Panc1 (cell line): ENCODE results near the gene KNDC1. TPM values are rescaled to one million over a fixed set of nuclear protein-coding genes. Genes with fewer than 3 reads are reported as not detected.

Source experiments
- ATAC-seq: fragments of 200-7000 bp; cut with Tn5 transposase; 2 replicates; pipeline ENCODE4 v1.9.1; 2020; ENCODE audit warnings: mild to moderate bottlenecking, moderate library complexity
- BruUV-seq: library from RNA; stranded (reverse); fragments of 400-500 nt; replicated peaks from 2 replicates; lab custom pipeline; 2021; lab: Mats Ljungman, UMichigan
- CTCF ChIA-PET: fragments of 300-600 bp; sonication (Branson Sonifier 250); formaldehyde crosslinking; loops from one replicate; lab custom pipeline; 2022; ENCODE audit warnings: antibody characterized with exemption; lab: Charles Lee
- POLR2A ChIA-PET: fragments of 300-600 bp; sonication (Branson Sonifier 250); formaldehyde crosslinking; loops from one replicate; lab custom pipeline; 2022; ENCODE audit warnings: antibody characterized with exemption; lab: Charles Lee
- DNase-seq: peaks from one replicate; pipeline ENCODE4 v3.0.0-alpha.2; 2010; ENCODE audit warnings: low read depth, low spot score
- H3K27ac ChIP-seq: 2 replicates; pipeline ENCODE4 v1.5.1; 2011; ENCODE audit warnings: mild to moderate bottlenecking, low read length, inconsistent platforms
- H3K27me3 ChIP-seq: fragments of 200-500 bp; sonication (Bioruptor generic); 2 replicates; pipeline ENCODE4 v1.6.0; 2014; ENCODE audit warnings: low read length, inconsistent platforms; ENCODE audit not compliant: control insufficient read depth, insufficient read depth
- H3K36me3 ChIP-seq: fragments of 200-500 bp; sonication (Bioruptor generic); 2 replicates; pipeline ENCODE4 v1.5.1; 2014; ENCODE audit warnings: inconsistent platforms, mild to moderate bottlenecking, low read length, moderate library complexity; ENCODE audit not compliant: control insufficient read depth, insufficient read depth
- H3K4me1 ChIP-seq: 2 replicates; pipeline ENCODE4 v1.5.1; 2011; ENCODE audit warnings: inconsistent platforms, mild to moderate bottlenecking, low read length, moderate library complexity; ENCODE audit not compliant: control insufficient read depth, insufficient read depth
- H3K4me3 ChIP-seq, 2 experiments: 2 replicates each; pipeline ENCODE4 v1.5.1; 2011 to 2012; ENCODE audit warnings: low read depth in 2 of 2, low read length in 2 of 2, mild to moderate bottlenecking in 2 of 2, inconsistent platforms in 1 of 2, moderate library complexity in 1 of 2
- H3K9me3 ChIP-seq: fragments of 200-500 bp; sonication (Bioruptor generic); 2 replicates; pipeline ENCODE4 v1.5.1; 2014; ENCODE audit warnings: low read depth, mild to moderate bottlenecking, inconsistent platforms, low read length, moderate library complexity; ENCODE audit not compliant: control insufficient read depth, insufficient read depth
- POLR2AphosphoS5 ChIP-seq: IDR thresholded peaks from 2 replicates; pipeline ENCODE4 v1.6.1; 2012; ENCODE audit warnings: mild to moderate bottlenecking, low read depth, low read length, moderate library complexity
- REST ChIP-seq, 2 experiments: IDR thresholded peaks; 2 replicates each; pipeline ENCODE4 v1.6.1; 2011 to 2012; ENCODE audit warnings: low read depth in 2 of 2, control low read depth in 1 of 2, low read length in 1 of 2, mild to moderate bottlenecking in 1 of 2, moderate library complexity in 1 of 2; ENCODE audit not compliant: insufficient read depth in 1 of 2
- SIN3A ChIP-seq: IDR thresholded peaks from 2 replicates; pipeline ENCODE4 v1.6.1; 2012; ENCODE audit warnings: low read depth, mild to moderate bottlenecking, low read length, moderate library complexity, borderline replicate concordance; ENCODE audit not compliant: insufficient read depth
- TCF7L2 ChIP-seq: IDR thresholded peaks from 2 replicates; pipeline ENCODE4 v1.6.1; 2011; ENCODE audit warnings: mild to moderate bottlenecking, low read depth, low read length, inconsistent platforms
- in situ Hi-C: cut with HindIII; loops from 2 replicates; pipeline ENCODE4 v1.10.0; 2016; ENCODE audit warnings: low sequenced_read_pairs, low pct_unique_long_range_greater_than_20kb
- intact Hi-C: fragments of 100-400 bp; cut with micrococcal nuclease; formaldehyde crosslinking; loops from one replicate; pipeline ENCODE4 v1.10.0; 2022; ENCODE audit not compliant: unreplicated experiment
- total RNA-seq: library from RNA; stranded (reverse); gene quantifications from one replicate; pipeline ENCODE4 v1.2.1, GENCODE V29; 2021; ENCODE audit not compliant: unreplicated experiment
- TF ChIP-seq, protein P1 (sequence below): fragments of 450-650 bp; IDR thresholded peaks from 2 replicates; pipeline ENCODE4 v1.5.1; 2017; ENCODE audit warnings: mild to moderate bottlenecking

KNDC1 gene
- total RNA-seq, 1 experiment from 2014 or later = 2.6 TPM

DNA sequence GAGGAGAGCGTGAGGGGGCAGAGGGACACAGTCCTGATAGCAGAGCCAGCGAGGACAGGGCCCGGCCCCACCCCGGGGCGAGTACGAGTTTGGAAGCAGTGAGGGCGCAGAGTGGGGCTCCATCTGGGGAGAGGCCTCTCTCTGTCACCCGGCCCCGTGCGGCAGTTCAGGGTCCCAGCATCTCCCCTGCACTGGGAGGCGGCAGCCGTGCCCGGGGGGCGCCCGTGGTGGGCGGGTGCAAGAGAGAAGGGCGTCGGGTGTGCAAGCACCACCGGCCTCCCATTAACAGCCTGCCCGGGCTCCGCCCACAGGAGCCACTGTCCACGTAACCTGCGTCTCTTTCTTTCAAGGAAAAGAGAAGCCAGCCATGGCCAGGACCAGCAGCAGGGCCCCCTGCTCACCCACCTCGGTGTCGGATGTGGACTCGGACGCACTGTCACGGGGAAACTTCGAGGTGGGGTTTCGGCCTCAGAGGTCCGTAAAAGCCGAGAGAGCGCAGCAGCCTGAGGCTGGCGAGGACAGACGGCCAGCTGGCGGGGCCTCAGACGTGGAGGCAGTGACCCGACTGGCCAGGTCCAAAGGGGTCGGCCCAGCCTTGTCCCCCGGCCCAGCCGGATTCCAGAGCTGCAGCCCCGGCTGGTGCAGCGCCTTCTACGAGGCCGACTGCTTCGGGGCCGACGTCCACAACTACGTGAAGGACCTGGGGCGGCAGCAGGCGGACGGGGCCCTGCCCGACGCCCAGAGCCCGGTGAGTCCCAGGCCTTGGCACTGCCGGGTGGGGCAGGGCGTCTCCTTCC, 41.3 kb downstream of the KNDC1 start:
- intact Hi-C loops = no loop called here
- no peaks in the 10 kb centered on the region for H3K36me3 ChIP-seq
- no peak for TF ChIP-seq POLR2AphosphoS5
- no peak for TF ChIP-seq REST (IDR thresholded peaks at IDR 0.05; ENCODE audit: insufficient read depth in 1 of 2, low read depth in 2 of 2, low read length in 1 of 2)
- TF ChIP-seq TCF7L2 = no peak
- TF ChIP-seq SIN3A = no peak
- TF ChIP-seq, protein P1, sequence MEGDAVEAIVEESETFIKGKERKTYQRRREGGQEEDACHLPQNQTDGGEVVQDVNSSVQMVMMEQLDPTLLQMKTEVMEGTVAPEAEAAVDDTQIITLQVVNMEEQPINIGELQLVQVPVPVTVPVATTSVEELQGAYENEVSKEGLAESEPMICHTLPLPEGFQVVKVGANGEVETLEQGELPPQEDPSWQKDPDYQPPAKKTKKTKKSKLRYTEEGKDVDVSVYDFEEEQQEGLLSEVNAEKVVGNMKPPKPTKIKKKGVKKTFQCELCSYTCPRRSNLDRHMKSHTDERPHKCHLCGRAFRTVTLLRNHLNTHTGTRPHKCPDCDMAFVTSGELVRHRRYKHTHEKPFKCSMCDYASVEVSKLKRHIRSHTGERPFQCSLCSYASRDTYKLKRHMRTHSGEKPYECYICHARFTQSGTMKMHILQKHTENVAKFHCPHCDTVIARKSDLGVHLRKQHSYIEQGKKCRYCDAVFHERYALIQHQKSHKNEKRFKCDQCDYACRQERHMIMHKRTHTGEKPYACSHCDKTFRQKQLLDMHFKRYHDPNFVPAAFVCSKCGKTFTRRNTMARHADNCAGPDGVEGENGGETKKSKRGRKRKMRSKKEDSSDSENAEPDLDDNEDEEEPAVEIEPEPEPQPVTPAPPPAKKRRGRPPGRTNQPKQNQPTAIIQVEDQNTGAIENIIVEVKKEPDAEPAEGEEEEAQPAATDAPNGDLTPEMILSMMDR = no peak
- H3K9me3 ChIP-seq = no peaks in the 10 kb centered on the region
- ChIA-PET CTCF (no interaction called here), POLR2A (no interaction called here)
- no peak overlapping the region for H3K4me3 ChIP-seq
- no peak overlapping the region for H3K27ac ChIP-seq
- no TSS peak for BruUV-seq
- in situ Hi-C loops = no loop called here
- DNase-seq (no peak), ATAC-seq (no peak)
- no peaks in the 10 kb centered on the region for H3K4me1 ChIP-seq
- H3K27me3 ChIP-seq = no peaks in the 10 kb centered on the region

- CTCF ChIA-PET = no interaction called here
- no peaks in the 10 kb centered on the region for H3K27me3 ChIP-seq
Measured at GRCh38 chr10:133201948-133202725, 42.1 kb downstream of the KNDC1 start.

More at GRCh38 chr10:133201948-133202725, 42.1 kb downstream of the KNDC1 start:
- Histone ChIP-seq H3K4me1 (no peaks in the 10 kb centered on the region), H3K9me3 (no peaks in the 10 kb centered on the region), H3K27ac (no peak overlapping the region), H3K36me3 (no peaks in the 10 kb centered on the region), H3K4me3 (no peak overlapping the region)
- no peak for ATAC-seq
- in situ Hi-C loops = no loop called here
- no peak for TF ChIP-seq SIN3A
- no peak for TF ChIP-seq TCF7L2
- no peak for TF ChIP-seq POLR2AphosphoS5
- TF ChIP-seq REST (IDR thresholded peaks at IDR 0.05; ENCODE audit: insufficient read depth in 1 of 2, low read depth in 2 of 2, low read length in 1 of 2) = no peak
- TF ChIP-seq, protein P1 = no peak
- DNase-seq = no peak
- no TSS peak for BruUV-seq
- intact Hi-C loops = no loop called here
- POLR2A ChIA-PET = no interaction called here
